Muscle layer of duodenum (tissue), 2 donors: ENCODE results near the gene CD300E.

ENCODE experiments used
- H3K27ac ChIP-seq: one replicate; pipeline ENCODE4 v1.7.0; 2013; ENCODE audit warnings: mild to moderate bottlenecking, low read length
- H3K27me3 ChIP-seq: one replicate; pipeline ENCODE4 v1.7.0; 2013; ENCODE audit warnings: low read depth, mild to moderate bottlenecking, control low read depth, low read length
- H3K36me3 ChIP-seq, 2 donors: one replicate each; pipeline ENCODE4 v1.7.0; 2013; ENCODE audit warnings: low read length in 2 of 2, control low read depth in 1 of 2, mild to moderate bottlenecking in 1 of 2; ENCODE audit not compliant: insufficient read depth in 2 of 2, control insufficient read depth in 1 of 2
- H3K4me1 ChIP-seq, 2 donors: one replicate each; pipeline ENCODE4 v1.7.0; 2013; ENCODE audit warnings: low read length in 2 of 2, mild to moderate bottlenecking in 2 of 2, control low read depth in 1 of 2, moderate library complexity in 1 of 2; ENCODE audit not compliant: insufficient read depth in 2 of 2, control insufficient read depth in 1 of 2
- H3K4me3 ChIP-seq, 2 donors: one replicate each; pipeline ENCODE4 v1.7.0; 2013; ENCODE audit warnings: low read length in 2 of 2, low read depth in 1 of 2, mild to moderate bottlenecking in 1 of 2
- H3K9me3 ChIP-seq, 2 donors: one replicate each; pipeline ENCODE4 v1.7.0; 2013; ENCODE audit warnings: low read length in 2 of 2, control low read depth in 1 of 2, mild to moderate bottlenecking in 1 of 2; ENCODE audit not compliant: control insufficient read depth in 1 of 2
- donor health status: healthy.

Gene CD300E

DNA sequence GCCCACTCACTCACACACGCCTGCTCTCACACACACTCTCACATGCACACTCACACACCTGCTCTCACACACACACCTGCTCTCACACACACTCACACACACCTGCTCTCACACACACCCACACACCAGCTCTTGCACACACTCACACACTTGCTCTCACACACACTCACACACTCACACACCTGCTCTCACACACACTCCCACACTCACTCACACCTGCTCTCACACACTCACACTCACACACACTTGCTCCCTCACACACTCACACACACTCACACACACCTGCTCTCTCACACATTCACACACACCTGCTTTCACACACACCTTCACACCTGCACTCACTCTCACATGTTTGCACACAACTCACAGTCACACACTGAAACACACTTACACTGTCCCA is 60.2 kb downstream of the CD300E start:
- no peaks in the 10 kb centered on the region for H3K27me3 ChIP-seq
- H3K27ac ChIP-seq, result no peak overlapping the region
- no peaks in the 10 kb centered on the region for H3K36me3 ChIP-seq
- no peaks in the 10 kb centered on the region for H3K4me1 ChIP-seq
- H3K9me3 ChIP-seq, result no peaks in the 10 kb centered on the region
- H3K4me3 ChIP-seq, result no peak overlapping the region

DNA sequence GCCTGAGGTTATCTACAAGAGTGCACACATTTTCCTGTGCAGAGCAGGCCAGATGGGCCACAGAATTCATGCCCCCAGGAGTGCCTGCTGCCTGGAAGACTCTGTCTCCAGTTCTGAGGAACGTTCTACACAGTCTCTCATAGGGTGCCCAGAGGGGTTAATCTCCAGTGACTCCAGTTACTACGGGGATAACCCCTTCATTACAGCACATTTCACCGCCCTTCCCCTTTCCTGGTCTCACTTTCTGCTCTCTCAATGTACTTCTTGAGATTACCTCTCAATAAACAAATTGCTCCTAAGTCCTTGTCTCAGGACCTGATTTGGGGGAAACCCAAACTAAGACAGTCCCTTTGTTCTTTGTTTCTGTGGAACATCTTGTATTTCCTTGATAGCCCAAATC is 62.0 kb downstream of the CD300E start:
- no peaks in the 10 kb centered on the region for H3K36me3 ChIP-seq
- H3K4me1 ChIP-seq, result no peaks in the 10 kb centered on the region
- no peaks in the 10 kb centered on the region for H3K27me3 ChIP-seq
- no peak overlapping the region for H3K27ac ChIP-seq
- H3K4me3 ChIP-seq, result no peak overlapping the region
- no peaks in the 10 kb centered on the region for H3K9me3 ChIP-seq
